Transverse colon (tissue), 4 donors: ENCODE measurements around the gene GSAP. TPM values are rescaled to one million over a fixed set of nuclear protein-coding genes. Genes with fewer than 3 reads are reported as not detected.

Source experiments
- DNase-seq: peaks from one replicate; pipeline ENCODE4 v3.0.0-alpha.2; 2019
- H3K27ac ChIP-seq, 4 donors: fragments of 200-600 bp; sonication (generic); 2 replicates each; pipeline ENCODE4 v1.5.1; 2016 to 2018; ENCODE audit warnings: inconsistent platforms in 4 of 4
- H3K27me3 ChIP-seq: fragments of 200-600 bp; sonication (generic); 2 replicates; pipeline ENCODE4 v1.5.1; 2017; ENCODE audit warnings: inconsistent platforms
- H3K36me3 ChIP-seq, 4 donors: fragments of 200-600 bp; sonication (generic); 2 replicates each; pipeline ENCODE4 v1.5.1; 2017 to 2019; ENCODE audit warnings: inconsistent platforms in 4 of 4
- H3K4me1 ChIP-seq, 4 donors: fragments of 200-600 bp; sonication (generic); 2 replicates each; pipeline ENCODE4 v1.5.1; 2017 to 2020; ENCODE audit warnings: inconsistent platforms in 4 of 4
- H3K4me3 ChIP-seq, 4 donors: fragments of 200-600 bp; sonication (generic); 1 replicate in 1 of 4; 2 replicates in 3 of 4; pipeline versions ENCODE4 v1.5.1 to v1.6.1; 2017 to 2019; ENCODE audit warnings: inconsistent platforms in 4 of 4
- H3K9me3 ChIP-seq, 2 donors: fragments of 200-600 bp; sonication (generic); 2 replicates each; pipeline ENCODE4 v1.5.1; 2017 to 2019; ENCODE audit warnings: inconsistent platforms in 2 of 2
- EP300 ChIP-seq: sonication (generic); formaldehyde crosslinking; IDR thresholded peaks from one replicate; pipeline ENCODE4 v1.6.1; 2017; ENCODE audit warnings: antibody characterized with exemption, low read depth
- POLR2A ChIP-seq: fragments of 450-650 bp; IDR thresholded peaks from one replicate; pipeline ENCODE4 v1.6.1; 2016; ENCODE audit warnings: antibody characterized with exemption, mild to moderate bottlenecking, moderate library complexity
- POLR2AphosphoS5 ChIP-seq, 3 donors: sonication (generic); formaldehyde crosslinking; IDR thresholded peaks; one replicate each; pipeline ENCODE4 v1.6.1; 2016; ENCODE audit warnings: antibody characterized with exemption in 3 of 3
- WGBS, 2 donors: methylation state at CpG; one replicate each; pipeline ENCODE4 v1.1.5; 2018; ENCODE audit warnings: low coverage in 1 of 2; 5-methylcytosine and 5-hydroxymethylcytosine counted together
- in situ Hi-C, 4 donors: fragments of 200-750 bp; cut with MboI; loops; one replicate each; pipeline versions ENCODE4 v1.15.0 to v1.15.1; 2017; ENCODE audit warnings: low sequenced_read_pairs in 3 of 4, low pct_ligation_motif_present in 1 of 4, low pct_unique_long_range_greater_than_20kb in 1 of 4
- intact Hi-C: fragments of 100-400 bp; cut with DNase I; formaldehyde crosslinking; loops from one replicate; pipeline ENCODE4 v1.15.1; 2023; ENCODE audit warnings: low total_unique reads
- total RNA-seq, 4 donors: library from RNA; depleted of rRNA; stranded (reverse); fragments of >200 nt; gene quantifications; one replicate each; pipeline ENCODE4 v1.1.0, GENCODE V29; 2016
- TF ChIP-seq, protein P1 (sequence below), 5 experiments: fragments of 200-600 bp in 3 of 5; fragments of 450-650 bp in 2 of 5; sonication (generic) in 3 of 5; IDR thresholded peaks; 1 replicate in 2 of 5; 2 replicates in 3 of 5; pipeline ENCODE4 v1.5.1; 2016 to 2017; ENCODE audit warnings: antibody characterized with exemption in 5 of 5, inconsistent platforms in 3 of 5, mild to moderate bottlenecking in 2 of 5, moderate library complexity in 1 of 5

The GSAP gene
- total RNA-seq, 4 donors from 2014 or later, result 5.0 to 25.2 (median 15.5) TPM

GRCh38 chr7:77289387-77289786, 126.8 kb downstream of the GSAP start:
- intact Hi-C loops, result no loop called here
- TF ChIP-seq POLR2AphosphoS5 (IDR thresholded peaks at IDR 0.05), result no peak
- TF ChIP-seq, protein P1, sequence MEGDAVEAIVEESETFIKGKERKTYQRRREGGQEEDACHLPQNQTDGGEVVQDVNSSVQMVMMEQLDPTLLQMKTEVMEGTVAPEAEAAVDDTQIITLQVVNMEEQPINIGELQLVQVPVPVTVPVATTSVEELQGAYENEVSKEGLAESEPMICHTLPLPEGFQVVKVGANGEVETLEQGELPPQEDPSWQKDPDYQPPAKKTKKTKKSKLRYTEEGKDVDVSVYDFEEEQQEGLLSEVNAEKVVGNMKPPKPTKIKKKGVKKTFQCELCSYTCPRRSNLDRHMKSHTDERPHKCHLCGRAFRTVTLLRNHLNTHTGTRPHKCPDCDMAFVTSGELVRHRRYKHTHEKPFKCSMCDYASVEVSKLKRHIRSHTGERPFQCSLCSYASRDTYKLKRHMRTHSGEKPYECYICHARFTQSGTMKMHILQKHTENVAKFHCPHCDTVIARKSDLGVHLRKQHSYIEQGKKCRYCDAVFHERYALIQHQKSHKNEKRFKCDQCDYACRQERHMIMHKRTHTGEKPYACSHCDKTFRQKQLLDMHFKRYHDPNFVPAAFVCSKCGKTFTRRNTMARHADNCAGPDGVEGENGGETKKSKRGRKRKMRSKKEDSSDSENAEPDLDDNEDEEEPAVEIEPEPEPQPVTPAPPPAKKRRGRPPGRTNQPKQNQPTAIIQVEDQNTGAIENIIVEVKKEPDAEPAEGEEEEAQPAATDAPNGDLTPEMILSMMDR (IDR thresholded peaks at IDR 0.05), result no peak
- no peaks in the 10 kb centered on the region for H3K9me3 ChIP-seq
- no peak overlapping the region for H3K27ac ChIP-seq
- H3K4me1 ChIP-seq, result no peaks in the 10 kb centered on the region
- H3K27me3 ChIP-seq, result no peaks in the 10 kb centered on the region
- in situ Hi-C loops, result no loop called here
- DNase-seq, result no peak
- WGBS, 2 donors, result 92 to 100% methylated on average over 3 of the region's 3 CpGs
- no peaks in the 10 kb centered on the region for H3K36me3 ChIP-seq
- no peak overlapping the region for H3K4me3 ChIP-seq

- intact Hi-C loops, result no loop called here
- Histone ChIP-seq H3K9me3 (no peaks in the 10 kb centered on the region), H3K27me3 (no peaks in the 10 kb centered on the region), H3K36me3 (no peaks in the 10 kb centered on the region), H3K4me1 (no peaks in the 10 kb centered on the region), H3K27ac (no peak overlapping the region), H3K4me3 (no peak overlapping the region)
- no peak for DNase-seq
- TF ChIP-seq EP300 (no peak), POLR2A (no peak), POLR2AphosphoS5 (IDR thresholded peaks at IDR 0.05) (no peak)
- TF ChIP-seq, protein P1 (IDR thresholded peaks at IDR 0.05), result no peak
- 63 to 78% methylated on average over 2 to 7 of the region's 7 CpGs for WGBS, 2 donors
- in situ Hi-C loops, result no loop called here
These were observed 127.4 kb downstream of the GSAP start for GRCh38 chr7:77288676-77289320.

DNA sequence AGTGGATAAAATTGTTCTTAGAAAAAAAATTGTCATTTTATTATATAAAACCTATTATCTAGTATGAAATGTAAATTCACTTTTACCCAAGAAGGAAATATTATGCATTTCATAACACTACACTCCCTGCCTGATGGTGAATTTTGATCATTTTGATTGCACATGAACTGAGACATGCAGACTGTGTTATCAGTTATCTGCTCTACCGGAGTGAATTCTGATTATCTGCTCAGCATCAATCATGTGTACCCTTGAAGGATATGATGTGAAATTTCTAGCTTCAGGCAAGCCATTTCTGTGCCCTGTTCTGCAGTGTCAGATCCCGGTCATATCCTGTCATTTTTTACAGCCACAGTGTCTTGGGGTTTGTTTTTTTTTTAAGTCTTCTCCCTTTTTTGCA, 131.5 kb downstream of the GSAP start:
- in situ Hi-C loops (no loop called here), intact Hi-C loops (no loop called here)
- Histone ChIP-seq H3K4me3 (no peak overlapping the region), H3K9me3 (no peaks in the 10 kb centered on the region), H3K4me1 (peaks cover 0 to 11% (median 3%) of the 10 kb centered on the region in 4 donors), H3K36me3 (no peaks in the 10 kb centered on the region), H3K27me3 (no peaks in the 10 kb centered on the region), H3K27ac (no peak overlapping the region)
- no peak for TF ChIP-seq POLR2AphosphoS5 (IDR thresholded peaks at IDR 0.05)
- no peak for TF ChIP-seq POLR2A
- TF ChIP-seq, protein P1 (IDR thresholded peaks at IDR 0.05), result no peak
- no peak for TF ChIP-seq EP300
- 82 to 88% methylated on average over 2 of the region's 2 CpGs for WGBS, 2 donors
- DNase-seq, result no peak

DNA sequence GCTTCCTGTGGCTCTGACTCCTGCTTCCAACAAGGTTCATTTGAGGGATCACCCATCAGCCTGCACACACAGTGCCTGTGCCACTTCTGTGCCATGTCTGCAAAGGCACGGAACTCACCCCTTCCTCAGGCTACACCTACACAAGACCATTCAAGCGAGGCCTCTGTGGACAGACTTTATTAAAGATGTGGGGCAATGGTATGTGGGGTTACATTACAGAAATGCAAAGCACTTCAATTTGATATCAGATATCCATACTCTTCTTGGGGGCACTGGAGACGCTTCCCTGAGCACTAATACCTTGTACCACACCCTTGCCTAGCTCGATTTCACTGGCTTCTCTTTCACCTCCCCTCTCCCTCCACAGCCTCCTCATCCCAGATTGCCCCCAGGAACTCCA, 132.1 kb downstream of the GSAP start:
- Histone ChIP-seq H3K4me3 (no peak overlapping the region), H3K9me3 (no peaks in the 10 kb centered on the region), H3K27me3 (no peaks in the 10 kb centered on the region), H3K4me1 (peaks cover 0 to 11% (median 3%) of the 10 kb centered on the region in 4 donors), H3K27ac (no peak overlapping the region), H3K36me3 (no peaks in the 10 kb centered on the region)
- 85 to 89% methylated on average over 3 to 4 of the region's 4 CpGs for WGBS, 2 donors
- in situ Hi-C loops (no loop called here), intact Hi-C loops (no loop called here)
- TF ChIP-seq EP300 (no peak), POLR2AphosphoS5 (IDR thresholded peaks at IDR 0.05) (no peak), POLR2A (no peak)
- TF ChIP-seq, protein P1 (IDR thresholded peaks at IDR 0.05), result no peak
- DNase-seq, result no peak
